OCI-LY1 (cell line): ENCODE data around the gene PDF.

Experiments
- H2AFZ ChIP-seq: fragments of 200-600 bp; sonication (generic), shearing (Covaris generic); 2 replicates; pipeline ENCODE4 v1.6.0; 2014; ENCODE audit warnings: antibody characterized with exemption, mild to moderate bottlenecking, low read length
- H3F3A ChIP-seq: fragments of 200-600 bp; sonication (generic), shearing (Covaris generic); 2 replicates; pipeline ENCODE4 v1.6.0; 2014; ENCODE audit warnings: mild to moderate bottlenecking, antibody characterized with exemption, low read length, moderate library complexity; ENCODE audit not compliant: insufficient read depth
- H3K27ac ChIP-seq: fragments of 200-600 bp; sonication (generic); 2 replicates; pipeline ENCODE4 v1.5.1; 2014; ENCODE audit warnings: low read length, mixed run types, mild to moderate bottlenecking, low read depth; ENCODE audit not compliant: poor library complexity, severe bottlenecking
- H3K27me3 ChIP-seq: fragments of 200-600 bp; sonication (generic); 2 replicates; pipeline ENCODE4 v1.6.0; 2014; ENCODE audit warnings: antibody characterized with exemption, mild to moderate bottlenecking, low read length, moderate library complexity; ENCODE audit not compliant: insufficient read depth
- H3K36me3 ChIP-seq: fragments of 200-600 bp; sonication (generic); 2 replicates; pipeline ENCODE4 v1.6.1; 2014; ENCODE audit warnings: mild to moderate bottlenecking, antibody characterized with exemption, low read length, moderate library complexity, mixed read lengths; ENCODE audit not compliant: insufficient read depth
- H3K4me1 ChIP-seq: fragments of 200-600 bp; sonication (generic); 2 replicates; pipeline ENCODE4 v1.5.1; 2014; ENCODE audit warnings: mild to moderate bottlenecking, low read length, moderate library complexity; ENCODE audit not compliant: insufficient read depth, severe bottlenecking
- H3K4me2 ChIP-seq: fragments of 200-600 bp; sonication (generic), shearing (Covaris generic); 2 replicates; pipeline ENCODE4 v1.6.1; 2014; ENCODE audit warnings: low read length
- H3K4me3 ChIP-seq: fragments of 200-600 bp; sonication (generic); 2 replicates; pipeline ENCODE4 v1.5.1; 2014; ENCODE audit warnings: low read length, low read depth, mild to moderate bottlenecking, mixed read lengths; ENCODE audit not compliant: poor library complexity, severe bottlenecking
- H3K79me2 ChIP-seq: fragments of 200-600 bp; shearing (Covaris generic); 2 replicates; pipeline ENCODE4 v1.6.1; 2016; ENCODE audit warnings: mixed run types, low read length, mixed read lengths; ENCODE audit not compliant: insufficient read depth
- H3K9ac ChIP-seq: fragments of 200-600 bp; sonication (generic), shearing (Covaris generic); 2 replicates; pipeline ENCODE4 v1.6.1; 2014; ENCODE audit warnings: mild to moderate bottlenecking, low read length, mixed read lengths
- H3K9me2 ChIP-seq: fragments of 200-600 bp; sonication (generic), shearing (Covaris generic); 2 replicates; pipeline ENCODE4 v1.6.1; 2014; ENCODE audit warnings: low read depth, mild to moderate bottlenecking, low read length, mixed read lengths
- H3K9me3 ChIP-seq: fragments of 200-600 bp; shearing (Covaris generic); 2 replicates; pipeline ENCODE4 v1.6.1; 2014; ENCODE audit warnings: low read length, mixed read lengths
- H4K20me1 ChIP-seq: fragments of 200-600 bp; sonication (generic), shearing (Covaris generic); 2 replicates; pipeline ENCODE4 v1.6.0; 2016; ENCODE audit warnings: mild to moderate bottlenecking, low read length; ENCODE audit not compliant: insufficient read depth
- EZH2 ChIP-seq: fragments of 200-600 bp; sonication (generic), shearing (Covaris generic); IDR thresholded peaks from 2 replicates; pipeline ENCODE4 v1.8.0; 2017; ENCODE audit warnings: borderline replicate concordance, mixed run types, mild to moderate bottlenecking, antibody characterized with exemption, low read length, moderate library complexity, mixed read lengths
- TF ChIP-seq, protein P1 (sequence below): fragments of 200-600 bp; sonication (generic), shearing (Covaris generic); IDR thresholded peaks from 2 replicates; pipeline ENCODE4 v1.5.1; 2017; ENCODE audit warnings: mild to moderate bottlenecking, antibody characterized with exemption, low read length, moderate library complexity, mixed read lengths

The PDF gene

GRCh38 chr16:69351309-69352027 lies 21.1 kb upstream of the PDF start, which contains the start of gene TMED6:
TMED6 (minus strand) TSS chr16:69351786; CDS start chr16:69351753, 33 bp downstream.
- H3K4me3 ChIP-seq = no peak within 1 kb of the TSS
- H3K79me2 ChIP-seq = no peaks in the 10 kb centered on the region

GRCh38 chr16:69350536-69351133 lies 20.2 kb upstream of the PDF start:
- no peaks in the 10 kb centered on the region for H3K4me1 ChIP-seq
- H3K27ac ChIP-seq = no peak overlapping the region
- H3K9me3 ChIP-seq = no peaks in the 10 kb centered on the region
- H3K4me3 ChIP-seq = no peak overlapping the region
- TF ChIP-seq EZH2 = no peak
- TF ChIP-seq, protein P1, sequence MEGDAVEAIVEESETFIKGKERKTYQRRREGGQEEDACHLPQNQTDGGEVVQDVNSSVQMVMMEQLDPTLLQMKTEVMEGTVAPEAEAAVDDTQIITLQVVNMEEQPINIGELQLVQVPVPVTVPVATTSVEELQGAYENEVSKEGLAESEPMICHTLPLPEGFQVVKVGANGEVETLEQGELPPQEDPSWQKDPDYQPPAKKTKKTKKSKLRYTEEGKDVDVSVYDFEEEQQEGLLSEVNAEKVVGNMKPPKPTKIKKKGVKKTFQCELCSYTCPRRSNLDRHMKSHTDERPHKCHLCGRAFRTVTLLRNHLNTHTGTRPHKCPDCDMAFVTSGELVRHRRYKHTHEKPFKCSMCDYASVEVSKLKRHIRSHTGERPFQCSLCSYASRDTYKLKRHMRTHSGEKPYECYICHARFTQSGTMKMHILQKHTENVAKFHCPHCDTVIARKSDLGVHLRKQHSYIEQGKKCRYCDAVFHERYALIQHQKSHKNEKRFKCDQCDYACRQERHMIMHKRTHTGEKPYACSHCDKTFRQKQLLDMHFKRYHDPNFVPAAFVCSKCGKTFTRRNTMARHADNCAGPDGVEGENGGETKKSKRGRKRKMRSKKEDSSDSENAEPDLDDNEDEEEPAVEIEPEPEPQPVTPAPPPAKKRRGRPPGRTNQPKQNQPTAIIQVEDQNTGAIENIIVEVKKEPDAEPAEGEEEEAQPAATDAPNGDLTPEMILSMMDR = no peak
- no peaks in the 10 kb centered on the region for H3K79me2 ChIP-seq
- no peaks in the 10 kb centered on the region for H3F3A ChIP-seq
- H2AFZ ChIP-seq = no peak overlapping the region
- H3K27me3 ChIP-seq = no peaks in the 10 kb centered on the region
- no peak overlapping the region for H3K9ac ChIP-seq
- H3K36me3 ChIP-seq = peaks cover 19% of the 10 kb centered on the region
- H3K4me2 ChIP-seq = no peak overlapping the region
- no peaks in the 10 kb centered on the region for H3K9me2 ChIP-seq
- no peaks in the 10 kb centered on the region for H4K20me1 ChIP-seq

More at GRCh38 chr16:69351309-69352027, 21.1 kb upstream of the PDF start, which contains the start of gene TMED6:
- Histone ChIP-seq H3K9ac (no peak within 1 kb of the TSS), H3K27me3 (no peaks in the 10 kb centered on the region), H3K36me3 (peaks cover 26% of the 10 kb centered on the region), H3K27ac (no peak within 1 kb of the TSS), H3K4me1 (no peaks in the 10 kb centered on the region), H3K4me2 (no peak within 1 kb of the TSS), H2AFZ (no peak within 1 kb of the TSS), H3K9me3 (no peaks in the 10 kb centered on the region), H4K20me1 (no peaks in the 10 kb centered on the region), H3K9me2 (no peaks in the 10 kb centered on the region), H3F3A (no peaks in the 10 kb centered on the region)
- TF ChIP-seq, protein P1 = no peak
- TF ChIP-seq EZH2 = no peak

GRCh38 chr16:69349536-69349935 lies 19.1 kb upstream of the PDF start:
- H3F3A ChIP-seq = no peaks in the 10 kb centered on the region
- no peak overlapping the region for H2AFZ ChIP-seq
- H4K20me1 ChIP-seq = no peaks in the 10 kb centered on the region
- no peaks in the 10 kb centered on the region for H3K9me3 ChIP-seq
- TF ChIP-seq EZH2 = no peak
- TF ChIP-seq, protein P1 = no peak
- H3K4me2 ChIP-seq = no peak overlapping the region
- no peak overlapping the region for H3K4me3 ChIP-seq
- H3K9ac ChIP-seq = no peak overlapping the region
- no peaks in the 10 kb centered on the region for H3K4me1 ChIP-seq
- no peaks in the 10 kb centered on the region for H3K27me3 ChIP-seq
- no peak overlapping the region for H3K27ac ChIP-seq
- H3K79me2 ChIP-seq = no peaks in the 10 kb centered on the region
- no peaks in the 10 kb centered on the region for H3K9me2 ChIP-seq
- peaks cover 12% of the 10 kb centered on the region for H3K36me3 ChIP-seq
